IMR-90 (cell line): ENCODE results near the gene ARFIP1. TPM values are rescaled to one million over a fixed set of nuclear protein-coding genes. Genes with fewer than 3 reads are reported as not detected.

Source experiments
- ATAC-seq: fragments of 200-7000 bp; cut with Tn5 transposase; 2 replicates; pipeline ENCODE4 v1.9.1; 2020; ENCODE audit warnings: low read depth, mild to moderate bottlenecking, moderate library complexity
- BruUV-seq: library from RNA; stranded (reverse); fragments of 400-500 nt; replicated peaks from 2 replicates; lab custom pipeline; 2021; lab: Mats Ljungman, UMichigan
- CTCF ChIA-PET: fragments of 300-600 bp; formaldehyde crosslinking; extraction: SDS; loops from one replicate; lab custom pipeline; 2021; ENCODE audit warnings: antibody characterized with exemption; lab: Yijun Ruan, JAX
- POLR2A ChIA-PET: fragments of 300-600 bp; sonication (Branson Sonifier 250); formaldehyde crosslinking; loops from one replicate; lab custom pipeline; 2022; ENCODE audit warnings: antibody characterized with exemption; ENCODE audit not compliant: unreplicated experiment; lab: Charles Lee
- DNase-seq: peaks from one replicate; pipeline ENCODE4 v3.0.0; 2013
- H2AFZ ChIP-seq: replicated peaks from 2 replicates; pipeline ENCODE3; 2013; ENCODE audit warnings: low read length, mild to moderate bottlenecking; ENCODE audit not compliant: poor library complexity
- H2AK5ac ChIP-seq: 2 replicates; pipeline ENCODE4 v1.6.1; 2013; ENCODE audit warnings: low read depth, low read length, inconsistent platforms
- H2AK9ac ChIP-seq: replicated peaks from 2 replicates; pipeline ENCODE3; 2013; ENCODE audit warnings: mild to moderate bottlenecking, low read depth, low read length, moderate library complexity; ENCODE audit not compliant: poor library complexity
- H2BK120ac ChIP-seq: 2 replicates; pipeline ENCODE4 v1.6.1; 2013; ENCODE audit warnings: low read depth, low read length, inconsistent platforms
- H2BK15ac ChIP-seq: 3 replicates; pipeline ENCODE4 v1.6.1; 2013; ENCODE audit warnings: low read depth, low read length, inconsistent platforms
- H2BK20ac ChIP-seq: 2 replicates; pipeline ENCODE4 v1.6.1; 2013; ENCODE audit warnings: low read depth, mild to moderate bottlenecking, inconsistent platforms, low read length, moderate library complexity
- H2BK5ac ChIP-seq: 2 replicates; pipeline ENCODE4 v1.6.1; 2013; ENCODE audit warnings: mild to moderate bottlenecking, low read depth, low read length, inconsistent platforms; ENCODE audit not compliant: poor library complexity, severe bottlenecking
- H3K14ac ChIP-seq: replicated peaks from 2 replicates; pipeline ENCODE4 v1.6.1; 2013; ENCODE audit warnings: low read depth, low read length, inconsistent platforms
- H3K18ac ChIP-seq: 2 replicates; pipeline ENCODE4 v1.6.1; 2013; ENCODE audit warnings: low read depth, low read length, control low read depth
- H3K23ac ChIP-seq: 2 replicates; pipeline ENCODE4 v1.6.1; 2013; ENCODE audit warnings: low read depth, low read length, inconsistent platforms
- H3K27ac ChIP-seq: 2 replicates; pipeline ENCODE4 v1.5.1; 2013; ENCODE audit warnings: mild to moderate bottlenecking, control low read depth, low read length; ENCODE audit not compliant: insufficient read depth
- H3K27me3 ChIP-seq: 2 replicates; pipeline ENCODE4 v1.6.1; 2013; ENCODE audit warnings: low read length; ENCODE audit not compliant: control insufficient read depth, insufficient read depth
- H3K36me3 ChIP-seq: 2 replicates; pipeline ENCODE4 v1.6.1; 2013; ENCODE audit warnings: low read length, mixed read lengths; ENCODE audit not compliant: control insufficient read depth, insufficient read depth
- H3K4ac ChIP-seq: 2 replicates; pipeline ENCODE4 v1.6.1; 2013; ENCODE audit warnings: low read depth, low read length, inconsistent platforms
- H3K4me1 ChIP-seq: 2 replicates; pipeline ENCODE4 v1.6.1; 2013; ENCODE audit warnings: low read length, mixed read lengths; ENCODE audit not compliant: control insufficient read depth, insufficient read depth
- H3K4me2 ChIP-seq: 2 replicates; pipeline ENCODE4 v1.6.1; 2013; ENCODE audit warnings: low read depth, mild to moderate bottlenecking, control low read depth, low read length, moderate library complexity
- H3K4me3 ChIP-seq: 2 replicates; pipeline ENCODE4 v1.5.1; 2013; ENCODE audit warnings: low read depth, mild to moderate bottlenecking, control low read depth, low read length, moderate library complexity; ENCODE audit not compliant: insufficient read depth
- H3K56ac ChIP-seq: 2 replicates; pipeline ENCODE4 v1.6.1; 2013; ENCODE audit warnings: low read length, inconsistent platforms; ENCODE audit not compliant: insufficient read depth; ENCODE audit errors: extremely low read depth
- H3K79me1 ChIP-seq, 2 experiments: 2 replicates each; pipeline ENCODE4 v1.6.1; 2013; ENCODE audit warnings: low read length in 2 of 2, inconsistent platforms in 1 of 2, low read depth in 1 of 2
- H3K9ac ChIP-seq: 2 replicates; pipeline ENCODE4 v1.6.1; 2013; ENCODE audit warnings: low read depth, low read length, control low read depth
- H3K9me1 ChIP-seq: 2 replicates; pipeline ENCODE4 v1.6.1; 2013; ENCODE audit warnings: low read length, inconsistent platforms; ENCODE audit not compliant: insufficient read depth
- H3K9me3 ChIP-seq: 2 replicates; pipeline ENCODE4 v1.6.1; 2013; ENCODE audit warnings: low read length; ENCODE audit not compliant: control insufficient read depth, insufficient read depth
- H4K20me1 ChIP-seq: 2 replicates; pipeline ENCODE4 v1.6.1; 2013; ENCODE audit warnings: low read length, inconsistent platforms; ENCODE audit not compliant: insufficient read depth
- H4K5ac ChIP-seq: 2 replicates; pipeline ENCODE4 v1.6.1; 2013; ENCODE audit warnings: mild to moderate bottlenecking, low read depth, low read length, control low read depth
- H4K8ac ChIP-seq, 2 experiments: 2 replicates each; pipeline ENCODE4 v1.6.1; 2013; ENCODE audit warnings: low read depth in 2 of 2, low read length in 2 of 2, control low read depth in 1 of 2, inconsistent platforms in 1 of 2
- H4K91ac ChIP-seq: 2 replicates; pipeline ENCODE4 v1.6.1; 2013; ENCODE audit warnings: low read depth, low read length, inconsistent platforms; ENCODE audit not compliant: insufficient read depth
- BHLHE40 ChIP-seq: fragments of 150-350 bp; IDR thresholded peaks from 2 replicates; pipeline ENCODE4 v1.6.1; 2016; ENCODE audit warnings: mild to moderate bottlenecking, low read depth, low read length
- CEBPB ChIP-seq: IDR thresholded peaks from 2 replicates; pipeline ENCODE4 v1.6.1; 2012; ENCODE audit warnings: low read depth, low read length, improper control_type of control experiment
- CHD1 ChIP-seq: IDR thresholded peaks from 2 replicates; pipeline ENCODE4 v1.6.1; 2012; ENCODE audit warnings: low read depth, low read length, improper control_type of control experiment
- FOS ChIP-seq: fragments of 150-350 bp; IDR thresholded peaks from 2 replicates; pipeline ENCODE4 v1.6.1; 2016; ENCODE audit warnings: low read depth, low read length
- MAFK ChIP-seq: IDR thresholded peaks from 2 replicates; pipeline ENCODE4 v1.6.1; 2012; ENCODE audit warnings: low read depth, low read length, improper control_type of control experiment
- MAZ ChIP-seq: IDR thresholded peaks from 2 replicates; pipeline ENCODE4 v1.6.1; 2012; ENCODE audit warnings: low read depth, mild to moderate bottlenecking, low read length, improper control_type of control experiment, moderate library complexity, borderline replicate concordance
- MXI1 ChIP-seq: IDR thresholded peaks from 2 replicates; pipeline ENCODE4 v1.6.1; 2012; ENCODE audit warnings: low read depth, mild to moderate bottlenecking, low read length, moderate library complexity, borderline replicate concordance
- NFE2L2 ChIP-seq: fragments of 150-350 bp; IDR thresholded peaks from 2 replicates; pipeline ENCODE4 v1.6.1; 2016; ENCODE audit warnings: low read depth, mild to moderate bottlenecking, low read length
- POLR2A ChIP-seq: IDR thresholded peaks from 2 replicates; pipeline ENCODE4 v1.6.1; 2012; ENCODE audit warnings: mild to moderate bottlenecking, low read depth, low read length
- RAD21 ChIP-seq: IDR thresholded peaks from 2 replicates; pipeline ENCODE4 v1.6.1; 2012; ENCODE audit warnings: low read length, improper control_type of control experiment
- RCOR1 ChIP-seq: IDR thresholded peaks from 2 replicates; pipeline ENCODE4 v1.6.1; 2012; ENCODE audit warnings: mild to moderate bottlenecking, low read length, improper control_type of control experiment; ENCODE audit not compliant: insufficient replicate concordance
- RFX5 ChIP-seq: IDR thresholded peaks from 2 replicates; pipeline ENCODE4 v1.8.0; 2012; ENCODE audit warnings: low read depth, mild to moderate bottlenecking, low read length, moderate library complexity
- SMC3 ChIP-seq: fragments of 150-350 bp; IDR thresholded peaks from 2 replicates; pipeline ENCODE4 v1.6.1; 2016; ENCODE audit warnings: low read depth, mild to moderate bottlenecking, antibody characterized with exemption, low read length, moderate library complexity
- WGBS, 2 experiments: methylation state at CpG; one replicate each; pipeline versions ENCODE4 v1.1.5 to v1.1.7; 2013; ENCODE audit warnings: missing lambda C conversion rate in 2 of 2; ENCODE audit not compliant: insufficient read length in 1 of 2; ENCODE audit errors: extremely low coverage in 2 of 2; 5-methylcytosine and 5-hydroxymethylcytosine counted together
- dilution Hi-C: fragments of 300-500 bp; cut with HindIII; formaldehyde crosslinking; loops from one replicate; pipeline ENCODE4 v1.14.3; 2018; ENCODE audit warnings: low sequenced_read_pairs; ENCODE audit not compliant: unreplicated experiment
- in situ Hi-C: fragments of 300-500 bp; cut with MboI; formaldehyde crosslinking; loops from 3 replicates; pipeline ENCODE4 v1.14.3; 2019; ENCODE audit warnings: low sequenced_read_pairs, inconsistent platforms, mixed read lengths
- intact Hi-C: fragments of 100-400 bp; cut with micrococcal nuclease; formaldehyde crosslinking; loops from 2 replicates; pipeline ENCODE4 v1.10.0; 2022
- polyA plus RNA-seq, 3 experiments: library from polyadenylated mRNA; depleted of rRNA; stranded (reverse); fragments of >200 nt; gene quantifications; 2 replicates each; pipeline ENCODE4 v1.2.3, GENCODE V29; 2012; ENCODE audit warnings: low replicate concordance in 1 of 3
- total RNA-seq: library from RNA; depleted of rRNA; stranded (reverse); fragments of >200 nt; gene quantifications from 2 replicates; pipeline ENCODE4 v1.2.3, GENCODE V29; 2012
- TF ChIP-seq, protein P1 (sequence below): fragments of 150-350 bp; IDR thresholded peaks from 2 replicates; pipeline ENCODE4 v1.6.1; 2017; ENCODE audit warnings: mild to moderate bottlenecking, antibody characterized with exemption, low read length, low read depth
- TF ChIP-seq, protein P2 (sequence below): fragments of 150-350 bp; IDR thresholded peaks from 2 replicates; pipeline ENCODE4 v1.6.1; 2016; ENCODE audit warnings: low read depth, mild to moderate bottlenecking, low read length, moderate library complexity, borderline replicate concordance

The ARFIP1 gene
- total and polyA plus RNA-seq, 2 of the 4 experiments (the other 2 are of a cell fraction) = 12.7 to 30.5 TPM

DNA sequence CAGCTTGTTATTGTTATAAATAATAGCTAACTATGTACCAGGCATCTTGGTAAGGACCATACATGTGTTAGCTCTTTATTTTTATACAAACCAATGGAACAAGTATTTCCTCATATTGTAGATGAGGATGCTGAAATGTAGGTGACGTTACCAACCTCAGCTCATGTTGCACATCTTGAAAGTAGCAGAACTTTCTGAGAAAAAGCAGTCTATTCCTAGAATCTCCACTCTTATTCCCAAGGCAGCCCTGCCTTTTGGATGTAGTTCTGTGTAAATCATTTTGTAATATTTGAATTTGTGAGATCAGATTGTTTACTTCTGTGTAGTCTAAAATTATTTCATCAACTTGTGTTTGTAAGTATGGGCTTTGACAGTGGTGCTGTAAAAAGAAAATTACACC is 161.7 kb downstream of the ARFIP1 start:
- Histone ChIP-seq H3K27me3 (peaks cover 42% of the 10 kb centered on the region), H3K4ac (no peak overlapping the region), H3K4me3 (no peak overlapping the region), H3K18ac (no peak overlapping the region), H3K79me1 (no peaks in the 10 kb centered on the region), H2BK15ac (no peak overlapping the region), H4K5ac (no peak overlapping the region), H3K36me3 (no peaks in the 10 kb centered on the region), H3K9me3 (0 out of 2 replicates have a peak, but pooled peaks cover 2% of the 10 kb centered on the region), H4K91ac (no peak overlapping the region), H3K4me1 (no peaks in the 10 kb centered on the region), H3K9ac (no peak overlapping the region), H2BK20ac (no peak overlapping the region), H2AK5ac (no peak overlapping the region), H3K27ac (no peak overlapping the region), H2BK120ac (no peak overlapping the region), H2AFZ (no peak overlapping the region), H2BK5ac (no peak overlapping the region), H3K9me1 (no peaks in the 10 kb centered on the region), H3K4me2 (no peak overlapping the region), H4K8ac (no peak overlapping the region), H4K20me1 (no peaks in the 10 kb centered on the region), H3K23ac (no peak overlapping the region), H2AK9ac (no peak overlapping the region), H3K56ac (no peak overlapping the region), H3K14ac (no peak overlapping the region)
- TF ChIP-seq RCOR1 = no peak
- no peak for TF ChIP-seq MAFK
- no peak for TF ChIP-seq MAZ
- TF ChIP-seq CHD1 = no peak
- TF ChIP-seq MXI1 = no peak
- TF ChIP-seq, protein P1, sequence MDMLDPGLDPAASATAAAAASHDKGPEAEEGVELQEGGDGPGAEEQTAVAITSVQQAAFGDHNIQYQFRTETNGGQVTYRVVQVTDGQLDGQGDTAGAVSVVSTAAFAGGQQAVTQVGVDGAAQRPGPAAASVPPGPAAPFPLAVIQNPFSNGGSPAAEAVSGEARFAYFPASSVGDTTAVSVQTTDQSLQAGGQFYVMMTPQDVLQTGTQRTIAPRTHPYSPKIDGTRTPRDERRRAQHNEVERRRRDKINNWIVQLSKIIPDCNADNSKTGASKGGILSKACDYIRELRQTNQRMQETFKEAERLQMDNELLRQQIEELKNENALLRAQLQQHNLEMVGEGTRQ = no peak
- no peak for TF ChIP-seq CEBPB
- TF ChIP-seq RAD21 = no peak
- TF ChIP-seq FOS = no peak
- TF ChIP-seq NFE2L2 = no peak
- TF ChIP-seq POLR2A = no peak
- no peak for TF ChIP-seq SMC3
- TF ChIP-seq BHLHE40 = no peak
- TF ChIP-seq, protein P2, sequence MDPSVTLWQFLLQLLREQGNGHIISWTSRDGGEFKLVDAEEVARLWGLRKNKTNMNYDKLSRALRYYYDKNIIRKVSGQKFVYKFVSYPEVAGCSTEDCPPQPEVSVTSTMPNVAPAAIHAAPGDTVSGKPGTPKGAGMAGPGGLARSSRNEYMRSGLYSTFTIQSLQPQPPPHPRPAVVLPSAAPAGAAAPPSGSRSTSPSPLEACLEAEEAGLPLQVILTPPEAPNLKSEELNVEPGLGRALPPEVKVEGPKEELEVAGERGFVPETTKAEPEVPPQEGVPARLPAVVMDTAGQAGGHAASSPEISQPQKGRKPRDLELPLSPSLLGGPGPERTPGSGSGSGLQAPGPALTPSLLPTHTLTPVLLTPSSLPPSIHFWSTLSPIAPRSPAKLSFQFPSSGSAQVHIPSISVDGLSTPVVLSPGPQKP = no peak
- no peak for TF ChIP-seq RFX5
- ATAC-seq (no peak), DNase-seq (no peak)
- WGBS, 2 experiments = no CpG with 5 or more reads among the region's 1 CpG
- no TSS peak for BruUV-seq
- intact Hi-C loops (loop anchor here (5.0 kb wide), 1 partner anchor 136 kb away; no protein-coding TSS in a partner anchor), dilution Hi-C loops (no loop called here), in situ Hi-C loops (no loop called here)
- ChIA-PET POLR2A (interaction anchor here (0.5 kb wide), 1 partner anchor 38 kb away, joined by 3 read pairs; no protein-coding TSS in a partner anchor), CTCF (interaction anchor here (0.6 kb wide), 1 partner anchor 186 kb away, joined by 3 read pairs; no protein-coding TSS in a partner anchor)
